AG09309 (cell line): Measurements from ENCODE around the gene MRPL38.

Experiments
- DNase-seq: peaks from one replicate; pipeline ENCODE4 v3.0.0-alpha.2; 2010; ENCODE audit warnings: low read depth
- H3K4me3 ChIP-seq: 2 replicates; pipeline ENCODE4 v1.5.1; 2011; ENCODE audit warnings: mild to moderate bottlenecking, low read depth, low read length, moderate library complexity; ENCODE audit not compliant: control insufficient read depth
- TF ChIP-seq, protein P1 (sequence below): IDR thresholded peaks from 2 replicates; pipeline ENCODE4 v1.5.1; 2011; ENCODE audit warnings: mild to moderate bottlenecking, low read depth, low read length, inconsistent platforms; ENCODE audit not compliant: insufficient read depth, control insufficient read depth; ENCODE audit errors: missing control alignments

The MRPL38 gene

DNA sequence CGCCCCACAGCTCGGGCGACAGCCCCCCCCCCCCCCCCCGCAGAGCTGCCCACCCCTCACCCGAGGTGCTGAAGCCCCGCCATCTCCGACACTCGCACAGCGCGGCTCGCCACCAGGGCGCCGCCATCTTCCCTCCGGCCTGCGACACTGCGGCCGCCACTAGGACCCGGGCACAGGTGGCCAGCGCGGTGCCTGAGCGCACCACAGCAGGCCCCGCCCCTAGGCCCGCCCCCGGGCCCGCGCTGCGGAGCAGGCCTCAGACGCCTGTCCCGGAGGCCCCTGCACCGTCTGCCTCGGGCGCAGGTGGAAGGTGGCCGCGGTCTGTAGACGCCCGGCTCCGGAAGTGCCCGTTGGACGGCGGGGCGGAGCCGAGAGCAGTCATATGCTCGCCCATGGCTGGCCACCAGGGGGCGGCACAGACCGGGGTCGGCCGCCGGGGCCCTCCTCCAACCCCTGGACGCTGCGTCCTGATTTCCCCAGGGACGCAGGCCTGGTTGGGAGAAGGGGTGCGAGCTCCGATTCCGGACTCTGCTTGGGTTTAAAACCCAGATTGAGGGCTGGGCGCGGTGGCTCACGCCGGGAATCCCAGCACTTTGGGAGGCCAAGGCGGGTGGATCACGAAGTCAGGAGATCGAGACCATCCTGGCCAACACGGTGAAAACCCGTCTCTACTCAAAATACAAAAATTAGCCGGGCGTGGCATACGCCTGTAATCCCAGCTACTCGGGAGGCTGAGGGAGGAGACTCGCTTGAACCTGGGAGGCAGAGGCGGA, at the start of gene MRPL38:
TSS of gene MRPL38 (minus strand) at position 136 of the 773 bp plus-strand sequence. CDS start at position 127, 9 bp downstream.
- peak; percentile 59 for DNase-seq
- peak within 1 kb of the TSS; percentile 90 for H3K4me3 ChIP-seq
- TF ChIP-seq, protein P1, sequence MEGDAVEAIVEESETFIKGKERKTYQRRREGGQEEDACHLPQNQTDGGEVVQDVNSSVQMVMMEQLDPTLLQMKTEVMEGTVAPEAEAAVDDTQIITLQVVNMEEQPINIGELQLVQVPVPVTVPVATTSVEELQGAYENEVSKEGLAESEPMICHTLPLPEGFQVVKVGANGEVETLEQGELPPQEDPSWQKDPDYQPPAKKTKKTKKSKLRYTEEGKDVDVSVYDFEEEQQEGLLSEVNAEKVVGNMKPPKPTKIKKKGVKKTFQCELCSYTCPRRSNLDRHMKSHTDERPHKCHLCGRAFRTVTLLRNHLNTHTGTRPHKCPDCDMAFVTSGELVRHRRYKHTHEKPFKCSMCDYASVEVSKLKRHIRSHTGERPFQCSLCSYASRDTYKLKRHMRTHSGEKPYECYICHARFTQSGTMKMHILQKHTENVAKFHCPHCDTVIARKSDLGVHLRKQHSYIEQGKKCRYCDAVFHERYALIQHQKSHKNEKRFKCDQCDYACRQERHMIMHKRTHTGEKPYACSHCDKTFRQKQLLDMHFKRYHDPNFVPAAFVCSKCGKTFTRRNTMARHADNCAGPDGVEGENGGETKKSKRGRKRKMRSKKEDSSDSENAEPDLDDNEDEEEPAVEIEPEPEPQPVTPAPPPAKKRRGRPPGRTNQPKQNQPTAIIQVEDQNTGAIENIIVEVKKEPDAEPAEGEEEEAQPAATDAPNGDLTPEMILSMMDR = peak; percentile 91

GRCh38 chr17:75950855-75951554, 46.3 kb upstream of the MRPL38 start:
- no peak overlapping the region for H3K4me3 ChIP-seq
- TF ChIP-seq, protein P1 = no peak
- no peak for DNase-seq

GRCh38 chr17:75950421-75950820, 45.7 kb upstream of the MRPL38 start:
- TF ChIP-seq, protein P1 = no peak
- no peak overlapping the region for H3K4me3 ChIP-seq
- no peak for DNase-seq

DNA sequence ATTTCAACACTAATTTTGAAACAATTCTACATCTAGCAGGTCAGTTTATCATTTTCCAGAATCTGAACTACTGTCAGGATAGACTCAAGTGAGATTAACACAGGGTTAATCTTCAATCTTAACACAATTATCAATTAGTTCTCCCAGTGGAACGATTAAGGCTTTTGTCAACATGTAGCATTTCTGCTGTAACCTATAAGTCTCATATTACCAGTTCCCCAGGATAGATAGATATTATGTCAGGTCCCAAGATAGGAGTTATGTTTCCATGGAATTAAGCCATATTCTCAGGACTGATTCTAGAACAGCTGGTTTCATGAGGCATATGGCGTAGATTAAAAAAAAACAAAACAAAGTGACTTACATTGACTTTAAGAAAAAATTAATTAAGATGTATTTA, 40.5 kb upstream of the MRPL38 start:
- H3K4me3 ChIP-seq = no peak overlapping the region
- TF ChIP-seq, protein P1 = no peak
- DNase-seq = no peak

GRCh38 chr17:75943491-75943890, 38.8 kb upstream of the MRPL38 start:
- H3K4me3 ChIP-seq = no peak overlapping the region
- DNase-seq = no peak
- TF ChIP-seq, protein P1 = no peak

- TF ChIP-seq, protein P1 = no peak
- H3K4me3 ChIP-seq = no peak overlapping the region
These were observed 37.8 kb upstream of the MRPL38 start for GRCh38 chr17:75942473-75942872.

More at GRCh38 chr17:75942473-75942872, 37.8 kb upstream of the MRPL38 start:
- DNase-seq = no peak
